ENCODE data around the gene TRNAU1AP.

GRCh38 chr1:28606771-28607170, 53.9 kb downstream of the TRNAU1AP start:
- TF ChIP-seq CTCF (IDR thresholded peaks at IDR 0.05) (no peak), POLR2AphosphoS5 (IDR thresholded peaks at IDR 0.05) (no peak), EP300 (IDR thresholded peaks at IDR 0.05) (no peak)
